UCSD-AML1 (cell line): Measurements from ENCODE around the gene HPCAL1.

Experiments
- DNase-seq: peaks from one replicate; lab custom pipeline; 2025; ENCODE audit not compliant: unreplicated experiment; lab: John Stamatoyannopoulos, UW

Gene HPCAL1

DNA sequence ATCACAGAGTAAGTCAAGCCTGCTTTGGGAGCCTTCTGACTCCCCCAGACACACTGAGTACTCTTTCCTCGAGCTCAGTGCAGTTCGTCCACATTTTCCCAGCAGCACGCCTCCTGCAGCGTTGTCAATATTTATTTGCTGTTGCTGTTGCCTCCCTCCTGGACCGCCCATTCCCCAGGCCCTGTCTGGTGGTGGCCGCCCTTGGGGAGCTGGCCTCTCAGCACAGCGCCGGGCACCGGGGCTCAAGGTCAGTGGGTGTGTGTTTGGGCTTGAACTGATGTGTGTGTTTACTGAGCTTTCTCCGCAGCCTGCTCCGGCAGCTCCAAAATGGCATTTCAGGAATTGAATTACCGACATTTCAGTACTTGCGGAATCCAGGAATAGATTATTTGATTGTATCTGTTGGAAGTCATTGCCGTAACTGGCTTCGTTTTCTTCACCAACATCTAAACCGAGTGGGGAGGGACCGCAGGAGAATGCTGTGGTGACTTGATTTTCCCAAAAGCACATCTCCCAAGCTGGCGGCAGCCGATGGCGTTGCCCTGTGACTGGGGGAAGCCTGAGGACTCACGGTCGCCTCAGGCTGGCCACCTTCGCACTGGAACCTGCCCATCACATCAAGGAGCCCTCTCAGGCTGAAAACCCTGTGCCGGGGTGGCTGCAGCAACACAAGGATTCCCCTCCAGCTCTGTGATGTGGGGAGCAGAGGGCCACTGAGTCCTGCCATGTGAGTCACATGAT, 66.0 kb downstream of the HPCAL1 start:
- DNase-seq = no peak

DNA sequence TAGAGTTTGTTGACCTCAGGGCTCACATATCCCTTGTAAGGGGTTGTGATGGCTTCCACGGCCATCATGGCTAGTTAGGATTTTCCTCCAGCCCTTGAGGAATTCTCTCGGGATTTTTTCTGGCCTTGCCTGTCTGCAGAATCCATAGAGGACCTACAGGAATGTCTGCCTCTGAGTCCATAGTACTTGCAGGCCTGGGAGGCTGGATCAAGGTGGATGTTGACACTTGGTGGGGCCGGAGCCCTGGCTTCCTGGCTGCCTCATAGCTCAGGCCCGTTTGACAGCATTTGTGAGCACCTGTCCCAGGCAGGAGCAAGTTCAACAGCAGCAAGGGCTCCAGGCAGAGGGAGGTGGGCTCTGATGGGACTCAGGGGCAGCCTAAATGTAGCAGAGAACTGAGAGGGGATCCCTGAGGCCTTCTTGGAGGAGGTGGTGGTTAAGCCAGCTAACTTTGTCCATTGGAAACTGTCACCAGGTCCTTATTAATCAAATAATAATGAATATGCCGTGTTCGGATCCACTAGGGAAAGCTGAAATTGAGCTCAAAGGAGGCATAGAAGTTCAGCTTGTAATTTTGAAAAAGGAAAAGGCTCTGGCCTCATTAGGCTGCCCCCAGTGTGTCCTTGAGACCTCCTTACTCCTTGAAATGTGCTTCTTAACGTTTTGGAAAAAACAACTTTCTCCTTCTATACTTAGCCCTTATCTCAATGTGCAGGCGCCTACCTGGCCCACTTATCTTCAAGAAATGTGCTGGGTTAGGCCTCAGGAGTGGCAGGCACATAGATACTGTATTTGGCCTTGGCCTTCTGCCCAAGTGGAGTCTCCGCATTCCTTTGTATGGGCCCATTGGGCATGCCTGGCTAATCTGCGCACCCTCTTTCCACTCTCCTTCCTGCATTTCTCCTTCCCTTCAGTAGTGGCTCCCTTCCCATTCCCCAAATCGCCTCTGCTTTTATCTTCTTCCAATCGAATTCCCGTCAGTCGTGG, 66.9 kb downstream of the HPCAL1 start:
- no peak for DNase-seq

DNA sequence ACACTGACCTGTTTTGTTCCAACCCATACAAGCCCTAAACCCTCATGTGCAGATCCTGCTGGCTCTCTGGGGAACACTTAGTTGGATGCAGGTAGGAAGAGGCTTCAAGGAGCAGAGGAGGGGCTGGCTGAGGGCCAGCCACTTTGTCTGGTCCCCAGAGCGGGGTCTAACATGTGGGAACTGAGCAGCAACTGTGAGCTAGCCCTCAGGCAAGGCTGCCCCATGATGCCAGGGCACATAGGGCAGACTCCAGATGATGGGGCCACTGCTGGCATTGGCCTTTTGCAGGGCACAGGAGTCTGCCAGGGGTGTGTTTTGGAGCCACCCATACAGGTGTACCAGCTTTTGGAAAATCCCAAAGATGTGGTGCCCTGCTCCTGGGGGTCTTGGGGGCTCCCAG, 67.7 kb downstream of the HPCAL1 start:
- no peak for DNase-seq

DNA sequence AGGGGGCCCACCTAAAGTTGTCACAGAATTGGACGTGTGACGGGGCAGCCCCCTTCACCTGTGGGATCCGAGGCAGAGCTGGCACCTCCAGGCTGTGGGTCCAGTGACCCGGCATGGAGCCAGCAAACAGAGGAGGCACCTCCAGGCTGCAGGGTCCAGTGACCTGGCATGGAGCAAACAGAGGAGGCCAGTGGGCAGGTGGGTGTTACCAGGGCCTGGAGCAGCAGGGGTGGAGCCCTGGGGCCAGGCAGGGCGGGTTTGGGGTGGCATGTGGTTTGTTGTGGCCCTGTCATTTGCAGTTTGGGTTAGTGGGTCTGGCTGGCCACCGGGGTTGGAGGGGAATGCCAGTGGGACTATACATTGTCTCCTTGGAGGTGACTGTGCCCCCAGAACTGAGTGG, 68.2 kb downstream of the HPCAL1 start:
- no peak for DNase-seq

DNA sequence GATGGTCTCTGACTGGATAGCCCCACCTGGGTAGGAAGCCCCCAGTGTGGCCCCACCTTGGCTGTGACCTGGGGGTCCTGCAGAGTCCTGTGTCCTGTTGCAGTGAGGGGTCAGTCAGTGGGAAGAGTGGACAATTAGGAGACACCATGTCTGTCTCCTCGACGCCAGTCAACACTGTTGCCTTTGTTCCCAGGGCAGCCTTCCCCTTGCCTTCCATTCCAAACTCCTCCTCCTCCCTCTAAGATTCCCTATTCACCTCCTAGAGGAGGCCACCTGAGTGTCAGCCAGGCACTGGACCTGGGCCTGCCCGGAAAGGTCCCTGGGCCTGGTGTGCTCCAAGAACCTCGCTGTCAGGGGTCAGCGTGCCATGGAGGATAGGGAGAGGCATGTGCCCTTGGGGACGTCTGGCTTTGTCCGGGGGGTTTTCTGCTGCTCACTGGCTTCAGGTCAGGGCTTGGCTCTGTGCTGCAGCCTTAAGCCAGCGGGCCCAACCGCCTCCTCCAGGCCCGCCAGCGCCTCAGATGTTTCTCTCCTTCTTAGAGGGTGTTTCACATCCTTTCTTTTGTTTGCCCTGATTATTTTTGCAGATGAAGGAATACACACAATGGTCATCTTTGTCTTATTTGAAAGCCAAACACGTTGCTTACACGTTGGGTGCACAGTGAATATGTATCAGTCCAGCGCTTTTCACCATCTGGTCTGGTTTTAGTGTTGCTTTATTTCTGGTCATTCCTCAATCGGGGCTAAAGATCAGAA, 68.9 kb downstream of the HPCAL1 start:
- DNase-seq = no peak

DNA sequence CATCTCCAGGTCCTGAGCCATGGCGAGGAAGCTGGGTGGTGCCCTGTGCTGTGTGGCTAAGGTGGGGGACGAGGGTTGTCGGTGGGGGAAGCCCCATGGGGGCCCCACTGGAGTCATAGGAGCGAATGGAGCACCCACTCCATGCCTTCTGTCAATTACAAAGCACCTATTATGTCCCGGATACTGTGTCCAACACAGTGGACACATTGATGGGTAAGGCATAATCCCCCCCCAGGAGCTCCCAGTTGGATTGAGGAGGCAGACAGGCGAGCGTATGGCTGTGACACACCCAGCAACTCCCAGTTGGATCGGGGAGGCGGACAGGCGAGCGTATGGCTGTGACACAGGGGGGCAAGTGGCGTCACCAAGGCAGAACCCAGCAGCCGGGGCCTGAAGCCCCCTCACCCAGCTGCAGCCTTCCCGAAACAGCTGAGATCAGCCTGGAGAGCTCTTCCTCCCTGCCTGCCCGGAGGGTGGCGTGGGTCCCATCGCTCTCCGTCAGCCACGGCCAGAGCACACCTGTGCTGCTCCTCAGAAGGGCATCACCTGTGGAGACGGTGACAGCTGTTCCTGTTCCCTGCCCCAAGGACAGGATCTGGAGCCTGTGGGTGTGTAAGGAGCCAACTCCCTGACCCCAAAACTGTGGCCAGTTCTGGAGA, 69.6 kb downstream of the HPCAL1 start:
- no peak for DNase-seq

DNA sequence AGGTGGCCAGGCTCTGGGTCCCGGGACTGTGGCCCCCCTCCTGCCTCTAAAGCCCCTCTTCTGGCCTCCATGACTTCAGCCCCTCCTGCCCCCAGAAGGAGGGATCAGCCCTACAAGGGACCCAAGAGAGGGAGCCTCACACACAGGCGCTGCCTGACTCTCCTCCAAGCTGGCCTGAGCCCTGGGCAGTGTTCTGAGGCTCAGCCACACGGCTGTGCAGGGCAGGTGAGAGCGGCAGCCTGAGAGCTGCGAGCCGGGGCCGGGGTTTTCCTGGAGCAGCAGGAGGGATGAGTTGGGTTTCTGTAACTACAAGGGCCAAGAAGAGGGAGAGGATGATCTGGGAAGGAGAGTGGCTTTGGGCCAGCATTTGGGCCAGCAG, 70.1 kb downstream of the HPCAL1 start:
- no peak for DNase-seq

DNA sequence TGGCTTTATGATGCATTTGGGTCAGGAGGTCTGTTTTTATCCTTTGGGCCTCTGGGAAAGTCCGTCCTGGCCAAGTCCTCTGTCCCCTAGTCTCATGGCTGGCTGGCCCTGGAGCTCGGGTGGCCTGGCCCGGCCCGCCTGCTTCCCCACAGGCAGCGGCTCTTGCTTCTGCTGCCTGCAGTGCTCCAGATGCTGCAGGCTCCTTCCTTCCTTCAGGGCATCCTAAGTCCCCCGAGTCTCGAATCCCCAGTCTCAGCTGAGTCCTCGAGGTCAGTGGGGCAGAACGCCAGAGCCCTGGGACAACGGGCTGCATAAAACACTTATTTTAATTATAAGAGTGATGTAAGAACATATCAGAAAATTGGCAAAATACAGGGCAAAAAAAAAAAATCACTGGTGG, 71.2 kb downstream of the HPCAL1 start:
- DNase-seq = no peak

DNA sequence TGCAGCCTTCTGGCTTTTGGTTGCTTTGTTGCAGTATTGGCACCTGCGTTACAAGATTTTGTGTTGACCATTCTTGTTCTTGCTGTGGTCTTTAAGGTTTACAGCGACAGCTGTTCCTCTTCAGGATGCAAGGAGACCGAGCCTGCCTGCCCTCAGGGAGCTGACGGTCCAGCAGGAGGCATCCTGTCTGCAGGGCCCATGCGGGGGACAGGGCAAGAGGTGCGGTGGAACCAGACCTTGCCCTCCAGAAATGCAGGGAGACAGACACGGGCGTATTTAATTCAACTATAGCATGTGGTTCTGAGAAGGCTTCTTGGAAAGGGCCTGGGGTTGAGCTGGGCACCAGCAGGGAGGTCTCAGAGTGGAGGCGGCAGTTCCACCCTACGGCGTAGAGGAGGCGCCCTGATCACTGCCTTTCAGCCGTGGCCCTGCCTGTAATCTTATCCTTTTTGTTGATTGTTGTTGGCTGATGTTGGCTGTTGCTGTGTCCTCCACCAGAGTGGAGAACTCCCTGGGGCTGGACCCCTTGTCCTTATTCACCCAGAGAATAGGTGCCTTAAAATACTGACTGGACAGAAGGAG, 71.7 kb downstream of the HPCAL1 start:
- no peak for DNase-seq

DNA sequence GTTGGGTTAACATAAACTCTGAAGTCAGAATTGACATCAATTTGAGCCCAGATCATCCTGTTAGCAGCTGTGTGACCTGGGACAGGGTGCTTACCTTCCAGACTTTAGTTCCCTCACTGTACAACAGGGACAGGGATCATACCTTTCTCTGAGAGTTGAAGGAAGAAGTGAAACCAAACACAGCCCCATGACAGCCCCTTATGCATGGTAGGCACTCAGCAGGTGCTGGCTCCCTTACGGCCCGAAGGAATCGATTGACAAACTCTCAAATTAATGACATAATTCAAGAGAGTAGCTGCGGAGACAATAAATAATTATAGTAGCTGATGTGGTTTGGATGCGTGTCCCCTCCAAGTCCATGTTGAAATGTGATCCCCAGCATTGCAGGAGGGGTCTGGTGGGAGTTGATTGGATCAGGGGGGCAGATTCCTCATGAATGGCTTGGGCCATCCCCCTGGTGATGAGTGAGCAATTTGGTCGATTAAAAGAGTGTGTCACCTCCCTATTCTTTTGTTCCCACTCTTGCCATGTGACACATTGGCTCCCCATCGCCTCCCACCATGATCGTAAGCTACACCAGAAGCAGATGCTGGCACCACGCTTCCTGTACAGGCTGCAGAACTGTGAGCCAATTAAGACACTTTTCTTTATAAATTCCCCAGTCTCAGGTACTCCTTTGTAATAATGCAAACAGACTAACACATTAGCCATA, 73.0 kb downstream of the HPCAL1 start:
- peak; percentile 26 for DNase-seq

DNA sequence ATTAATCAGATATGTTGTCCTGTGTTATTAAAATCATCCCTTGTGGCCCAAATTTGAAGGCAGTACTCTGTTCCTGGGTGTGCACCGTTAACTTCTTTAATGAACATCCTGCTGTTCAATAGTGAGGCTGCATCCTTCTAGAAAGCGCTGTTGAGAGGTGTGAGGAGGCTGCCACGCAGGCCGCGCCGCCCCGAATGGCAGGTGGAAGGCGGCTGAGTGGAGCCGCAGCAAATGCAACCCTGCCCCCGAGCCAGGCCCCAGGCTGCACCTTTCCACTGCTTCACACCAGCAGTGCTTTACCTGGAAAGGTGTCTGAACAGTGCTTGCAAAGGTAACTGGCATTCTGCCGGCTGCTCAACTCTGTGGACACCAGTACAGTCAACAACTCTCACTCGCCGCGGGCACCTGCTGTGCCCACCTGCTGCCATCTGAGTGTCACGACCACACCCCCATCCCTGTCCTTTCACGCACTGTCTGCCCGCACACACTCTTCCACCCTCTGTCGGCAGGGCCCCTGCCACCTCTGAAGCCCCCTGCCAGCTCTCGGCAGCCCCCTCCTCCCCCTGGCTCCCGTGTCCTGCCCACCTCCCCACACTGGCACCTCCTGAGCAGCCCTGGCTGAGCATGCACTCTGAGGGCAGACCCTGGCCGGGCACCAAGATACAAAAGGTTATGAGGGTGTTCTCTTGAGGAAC, 74.5 kb downstream of the HPCAL1 start:
- no peak for DNase-seq

DNA sequence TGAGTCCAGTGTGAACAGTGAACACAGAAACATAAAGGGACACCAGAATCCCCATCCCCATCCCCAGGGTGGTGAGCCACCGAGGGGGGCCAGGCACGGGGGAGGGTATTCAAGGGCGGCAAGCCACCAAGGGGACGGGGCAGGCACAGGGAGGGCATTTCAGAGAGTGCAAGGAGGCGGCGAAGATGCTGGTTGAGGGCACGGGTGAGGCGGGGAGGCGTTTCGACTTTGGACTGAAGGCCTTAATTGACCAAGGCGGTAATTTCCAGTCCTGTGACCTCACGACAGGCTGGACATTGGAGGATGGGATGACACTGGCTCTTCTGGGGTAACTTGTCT, 75.0 kb downstream of the HPCAL1 start:
- no peak for DNase-seq

DNA sequence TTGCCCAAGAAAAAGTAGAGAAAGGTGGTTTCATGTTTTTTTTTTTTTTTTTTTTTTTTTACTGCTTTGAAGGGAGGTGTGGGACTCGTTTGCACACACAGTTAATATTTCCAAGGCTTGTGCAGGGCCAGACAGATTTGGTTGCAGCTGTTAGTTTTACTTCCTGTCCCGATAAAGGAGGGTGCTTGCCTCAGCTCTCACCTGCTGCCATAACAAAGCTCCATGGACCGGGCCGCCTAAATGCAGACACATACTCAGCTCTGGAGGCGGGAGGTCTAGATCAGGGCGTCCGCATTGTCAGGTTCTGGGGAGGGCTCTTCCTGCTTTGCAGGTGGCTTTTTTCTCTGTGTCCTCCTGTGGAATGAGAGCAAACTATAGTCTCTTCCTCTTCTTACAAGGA, 75.5 kb downstream of the HPCAL1 start:
- no peak for DNase-seq

DNA sequence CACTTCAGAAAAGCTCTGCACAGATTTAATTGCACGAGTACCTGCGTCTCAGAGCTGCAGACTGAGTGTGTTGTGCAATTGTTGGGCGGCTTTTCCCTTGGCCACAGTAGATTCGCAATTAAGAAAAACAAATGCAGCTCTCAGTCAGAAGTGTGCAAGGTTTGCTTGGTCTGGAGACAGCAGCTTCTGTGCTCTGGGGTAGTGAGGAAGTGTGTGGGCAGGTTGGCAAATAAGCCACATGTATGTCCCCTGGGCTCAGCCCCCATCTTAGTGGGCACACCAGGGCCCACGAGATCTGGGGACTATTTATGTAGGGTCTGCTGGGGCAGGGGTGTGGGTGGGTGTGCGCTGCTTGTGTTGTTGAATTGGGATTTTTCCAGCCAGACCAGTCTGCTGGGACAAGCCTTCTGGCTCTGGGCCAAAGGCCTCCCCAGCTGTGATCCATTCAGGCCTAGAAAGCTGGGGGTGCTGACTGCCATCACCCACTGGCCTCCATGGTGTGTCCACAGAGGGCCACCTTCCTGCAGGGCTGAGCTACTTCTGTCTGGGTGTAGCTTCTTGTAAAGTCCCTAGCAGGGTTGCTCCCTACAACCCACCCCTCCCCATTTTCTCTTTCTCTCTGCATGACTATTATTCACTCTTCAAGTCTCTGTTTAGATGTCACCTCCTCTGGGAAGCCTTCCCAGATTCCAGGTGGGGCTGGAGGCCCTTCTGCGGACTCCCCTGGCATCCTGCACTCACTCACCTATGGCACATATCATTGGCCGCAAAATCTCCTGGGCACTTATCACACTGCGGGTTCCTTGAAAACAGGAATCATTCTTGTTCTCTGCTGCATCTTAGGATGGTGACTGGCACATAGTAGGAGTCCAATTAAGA, 77.6 kb downstream of the HPCAL1 start:
- no peak for DNase-seq

DNA sequence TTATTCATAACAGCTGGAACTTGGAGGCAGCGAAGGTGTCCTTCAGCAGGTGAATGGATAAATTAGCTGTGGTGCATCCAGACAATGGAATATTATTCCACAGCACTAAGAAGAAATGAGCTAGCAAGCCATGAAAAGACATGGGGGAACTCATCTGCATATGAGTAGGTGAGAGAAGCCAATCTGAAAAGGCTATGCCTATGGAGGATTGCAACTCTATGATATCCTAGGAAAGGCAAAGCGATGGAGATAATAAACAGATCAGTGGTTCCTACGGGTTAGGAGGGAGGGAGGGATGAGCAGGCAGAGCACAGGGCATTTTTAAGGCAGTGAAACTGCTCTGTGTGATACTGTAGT, 79.3 kb downstream of the HPCAL1 start:
- DNase-seq = no peak

DNA sequence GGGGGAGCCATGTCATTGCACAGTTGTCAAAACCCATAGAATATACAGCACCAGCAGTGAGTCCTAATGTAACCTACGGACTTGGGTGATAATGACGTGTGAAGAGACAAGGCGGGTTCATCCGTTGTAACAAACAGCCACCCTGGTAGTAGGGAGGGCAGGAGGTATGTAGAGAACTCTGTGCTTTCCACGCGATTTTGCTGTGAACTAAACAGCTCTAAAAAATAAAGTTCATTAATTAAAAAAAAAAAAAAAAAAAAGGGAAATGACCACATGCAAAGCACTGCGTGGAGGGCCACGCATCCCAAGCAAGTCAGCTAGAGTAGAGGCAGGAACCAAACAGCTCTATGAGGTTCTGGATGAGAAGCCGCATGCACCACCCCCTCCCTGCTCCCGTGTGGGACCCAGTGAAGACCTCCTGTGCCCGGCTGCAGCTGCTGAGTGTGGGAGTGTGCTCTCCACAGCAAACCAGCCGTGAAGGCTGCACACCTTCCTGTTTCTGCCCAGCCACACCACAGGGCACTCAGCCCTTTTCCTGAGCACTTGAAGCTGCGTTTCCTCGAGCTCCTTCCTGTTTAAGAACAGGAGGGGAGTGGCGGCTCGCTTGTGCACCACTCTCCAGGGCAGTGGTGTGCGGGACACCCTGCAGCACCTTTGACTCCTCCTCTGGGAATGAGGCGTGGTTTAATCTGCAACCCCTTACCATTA, 79.8 kb downstream of the HPCAL1 start:
- DNase-seq = peak; percentile 91

DNA sequence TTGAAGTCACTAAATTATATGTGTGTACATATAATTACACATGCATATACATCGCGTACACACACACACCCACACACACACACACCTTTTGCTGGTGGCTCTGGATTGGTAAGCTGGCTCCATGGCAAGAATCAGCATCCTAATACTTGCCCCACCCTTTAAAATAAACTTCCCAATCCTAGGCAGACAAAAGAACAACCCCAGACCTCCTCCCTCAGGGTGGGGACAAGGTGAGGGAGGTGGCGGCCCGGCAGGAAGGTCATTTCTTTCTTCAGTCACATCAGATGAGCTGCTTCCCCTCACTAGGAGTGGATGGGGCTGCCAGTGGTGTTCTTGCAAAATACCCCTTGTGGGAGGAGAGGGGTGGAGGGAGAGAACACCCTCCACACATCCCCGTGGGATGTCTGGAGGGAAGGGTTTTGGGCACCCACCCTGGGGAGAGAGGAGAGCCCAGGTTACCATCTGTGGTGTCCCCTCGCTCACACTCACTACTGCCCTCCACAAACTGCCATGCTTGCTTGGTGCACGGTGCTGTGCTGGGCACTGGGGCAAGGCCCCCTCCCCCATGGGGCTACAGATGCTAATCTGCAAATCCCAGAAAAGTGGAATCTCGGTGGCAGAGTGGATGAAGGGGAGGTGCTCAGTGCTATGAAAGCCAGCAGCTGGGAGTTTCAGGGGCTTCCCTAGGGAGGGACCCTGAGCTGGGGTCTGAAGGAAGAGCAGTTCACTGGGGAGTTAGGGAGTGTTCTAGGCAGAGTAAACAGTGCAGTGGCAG, 81.4 kb downstream of the HPCAL1 start:
- no peak for DNase-seq
